DMS114 treated with DMSO at 0.1 percent for 48 hours (cell line): ENCODE results near the gene NCK1.
A peak's percentile ranks its signal among the peaks of the same experiment; 100 is the strongest.

Experiments
- DNase-seq: peaks from one replicate; lab custom pipeline; 2025; ENCODE audit not compliant: unreplicated experiment; lab: John Stamatoyannopoulos, UW

The NCK1 gene

DNA sequence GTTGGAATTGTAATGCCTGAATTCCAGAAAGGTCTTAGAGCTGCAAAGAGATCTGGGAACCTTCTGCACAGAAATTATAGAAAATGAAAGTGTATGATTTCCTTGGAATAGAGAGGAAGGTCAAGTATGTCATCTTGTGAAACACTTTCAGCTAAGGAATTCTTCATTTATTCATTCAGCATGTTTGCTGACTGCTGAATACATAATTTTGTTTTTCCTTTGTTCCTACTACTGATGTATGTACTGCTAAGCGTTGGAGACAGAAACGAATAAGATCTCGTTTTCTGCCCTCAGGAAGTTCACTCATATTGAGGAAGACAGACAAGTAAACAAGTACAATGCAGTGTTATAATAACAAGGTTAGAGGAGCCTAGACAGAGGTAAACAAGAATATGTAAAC, 81.4 kb downstream of the NCK1 start:
- no peak for DNase-seq

DNA sequence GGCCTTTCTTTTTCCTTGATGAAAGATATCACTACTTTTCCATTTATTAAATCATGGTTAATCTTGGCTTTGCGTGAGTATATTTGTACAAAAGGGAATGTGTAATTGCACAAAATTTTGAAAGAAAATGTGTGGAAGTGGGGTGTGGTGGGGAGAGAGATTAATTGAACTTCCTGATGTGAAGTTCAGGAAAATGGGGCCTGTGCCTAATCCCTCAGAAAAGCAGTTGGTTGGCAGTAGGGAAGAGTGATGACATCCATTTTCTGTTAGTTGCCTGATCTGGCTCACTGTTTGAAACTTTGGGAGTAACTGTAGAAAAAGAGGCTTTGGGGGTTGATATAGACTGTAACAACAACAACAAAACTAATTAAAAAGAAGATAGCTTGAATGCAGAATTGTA, 85.0 kb downstream of the NCK1 start:
- no peak for DNase-seq

DNA sequence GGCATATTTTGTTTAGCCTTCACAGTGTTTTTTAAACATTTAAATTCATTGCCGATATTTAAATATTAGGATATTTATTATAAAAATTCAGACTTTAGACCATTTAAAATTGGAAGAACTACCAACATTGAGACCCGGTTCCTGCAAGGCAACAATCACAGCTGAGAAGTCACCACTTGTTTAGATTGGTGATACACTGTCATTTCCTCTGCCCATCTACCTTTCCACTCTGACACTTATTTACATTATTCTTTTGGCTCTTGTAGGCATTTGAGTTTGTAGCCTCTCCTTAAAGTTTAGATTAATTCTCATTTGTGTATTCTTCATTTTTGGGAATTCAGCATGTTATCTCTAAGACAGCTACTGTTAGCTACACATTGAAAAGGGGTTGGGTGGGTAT, 85.5 kb downstream of the NCK1 start:
- DNase-seq, result no peak

DNA sequence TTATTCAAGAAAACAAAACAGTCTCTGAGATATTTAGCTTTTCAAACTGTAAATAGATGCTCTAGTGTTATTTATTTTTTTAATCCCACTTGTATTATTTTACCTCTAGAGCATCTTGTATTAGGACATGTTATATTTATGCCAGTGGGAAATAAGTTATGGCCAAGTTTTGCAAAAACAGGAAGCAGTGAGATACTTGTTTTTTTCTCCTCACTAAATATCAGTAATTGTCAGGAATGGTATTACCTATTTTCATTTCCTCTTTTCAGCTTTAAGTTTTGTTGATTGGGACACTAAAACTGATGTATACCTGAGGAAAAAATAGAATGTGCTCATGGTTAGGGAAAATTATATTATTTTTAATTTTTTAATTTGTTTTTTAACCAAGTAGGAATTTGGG, 87.1 kb downstream of the NCK1 start:
- no peak for DNase-seq

DNA sequence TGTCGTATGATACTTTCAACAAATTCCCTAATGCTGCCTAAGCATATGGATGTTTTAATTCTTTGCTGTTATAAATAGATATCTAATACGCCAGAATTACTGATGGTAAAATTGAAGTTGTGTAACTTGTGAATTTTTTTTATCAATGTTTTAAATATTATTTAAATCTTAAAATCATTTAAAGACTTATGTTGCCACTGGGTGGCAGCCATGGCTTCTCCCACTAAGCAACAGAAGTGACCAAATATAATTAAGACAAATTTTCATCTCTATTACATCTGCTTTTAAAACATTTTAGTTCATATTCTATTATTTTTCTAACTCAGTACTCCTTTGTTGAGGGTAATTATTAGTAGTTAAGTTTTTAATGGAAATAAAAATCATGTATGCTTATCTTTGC, 87.7 kb downstream of the NCK1 start:
- DNase-seq, result no peak

DNA sequence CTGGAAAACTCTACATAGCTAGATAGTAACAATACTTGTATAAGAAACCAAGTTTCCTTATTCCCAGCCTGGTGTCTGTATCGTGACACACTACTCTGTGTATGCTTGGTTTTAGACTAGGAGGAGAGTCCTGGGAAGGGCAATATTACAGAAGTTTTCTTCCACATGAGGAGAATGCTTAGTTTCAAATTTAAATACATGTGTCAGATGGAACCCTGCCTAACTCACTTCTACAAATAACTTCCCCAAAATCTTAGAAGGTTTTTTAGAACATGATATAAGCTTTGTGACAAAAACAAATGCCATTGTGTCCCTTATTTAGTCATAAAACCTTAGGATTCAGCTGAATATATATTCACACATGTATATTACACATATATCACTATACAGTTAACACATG, 88.6 kb downstream of the NCK1 start:
- DNase-seq, result no peak

DNA sequence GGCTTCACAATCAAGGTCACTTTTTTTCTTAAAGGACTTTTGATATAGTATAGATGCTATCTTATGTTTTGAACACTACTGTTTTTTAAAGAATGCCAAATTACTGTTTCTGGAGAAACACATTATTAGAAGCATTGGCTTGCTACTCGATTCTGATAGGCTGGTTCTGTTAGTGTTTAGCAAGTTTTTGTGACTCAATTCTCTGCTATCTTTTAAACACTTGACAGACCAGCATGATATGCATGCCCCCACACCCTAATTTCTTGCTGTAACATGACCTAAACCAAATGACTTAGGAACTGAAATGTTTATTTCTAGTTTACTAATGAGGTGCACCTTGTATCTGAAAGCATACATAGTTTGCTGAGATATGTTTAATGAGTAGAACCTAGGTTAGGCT, 90.3 kb downstream of the NCK1 start:
- no peak for DNase-seq

DNA sequence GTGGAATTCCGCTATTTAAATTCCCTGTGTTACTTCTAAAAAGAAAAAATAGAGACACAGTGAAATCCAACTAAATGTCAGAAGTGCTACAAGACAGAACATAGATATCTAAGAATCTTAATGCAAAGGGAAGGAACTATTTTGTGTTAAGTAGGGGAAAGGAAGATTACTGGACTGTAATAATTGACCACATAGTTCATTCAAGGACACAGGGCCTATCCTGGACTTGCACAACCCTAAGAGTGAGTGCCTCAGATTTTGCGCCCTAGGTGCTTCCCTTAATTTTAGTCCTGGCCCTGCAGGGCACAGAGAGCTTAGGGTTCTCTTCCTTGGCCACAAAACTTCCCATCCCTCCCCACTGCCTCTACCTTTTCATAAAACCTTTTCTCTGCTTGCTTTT, 92.2 kb downstream of the NCK1 start:
- no peak for DNase-seq

DNA sequence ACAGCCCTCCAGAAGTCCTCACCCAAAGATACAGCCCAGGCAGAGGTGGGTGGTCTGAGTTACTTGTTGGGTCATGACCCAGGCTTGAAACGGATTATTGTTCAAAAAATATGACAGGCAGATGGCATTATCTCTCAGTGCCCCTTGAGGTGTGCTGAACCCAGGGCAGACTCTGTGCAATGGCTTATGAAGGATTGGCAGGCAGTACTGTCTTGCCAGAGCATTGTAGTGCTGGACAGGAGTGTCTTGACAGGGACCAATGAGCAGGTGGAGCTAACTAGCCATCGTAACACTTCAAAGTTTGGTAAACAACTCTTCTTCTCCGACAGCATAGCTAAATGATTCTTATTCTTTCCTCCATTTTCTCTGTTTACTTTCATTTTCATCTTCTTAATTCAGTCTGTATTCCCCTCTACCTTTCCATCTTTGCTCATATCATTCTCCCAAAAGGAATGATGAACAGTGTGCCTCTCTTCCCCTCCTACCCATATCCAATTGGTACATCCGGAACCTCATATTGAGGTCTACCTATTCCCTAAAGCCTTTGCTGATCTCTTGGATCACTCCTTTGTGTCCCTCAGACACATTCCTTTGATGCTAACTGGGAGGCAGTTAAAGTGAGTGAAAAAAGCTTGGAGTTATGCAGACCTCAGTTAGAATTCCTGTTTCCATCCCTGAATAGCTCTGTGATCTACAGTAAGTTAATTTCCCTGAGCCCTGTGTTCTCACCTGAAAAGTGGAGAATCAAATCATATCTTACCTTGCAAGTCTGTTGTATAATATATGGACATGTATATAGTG, 93.2 kb downstream of the NCK1 start:
- no peak for DNase-seq

DNA sequence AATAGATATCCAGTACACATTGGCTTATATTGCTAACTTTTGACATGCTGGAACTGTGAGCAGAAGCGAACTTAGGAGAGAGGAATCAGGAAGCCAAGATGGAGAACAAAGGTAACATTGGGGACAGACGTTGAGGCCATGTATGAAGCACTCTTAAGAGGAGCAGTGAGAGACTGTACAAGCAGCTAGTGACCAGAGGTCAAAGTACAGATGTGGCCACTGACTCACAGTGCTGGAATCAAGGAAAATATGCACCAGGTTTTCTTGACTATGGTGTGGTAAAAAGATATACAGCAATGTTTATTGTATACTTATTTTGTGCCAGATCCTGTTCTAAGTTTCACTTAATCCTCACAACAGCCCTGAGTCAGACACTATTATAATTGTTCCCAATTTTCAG, 93.8 kb downstream of the NCK1 start:
- DNase-seq, result no peak

DNA sequence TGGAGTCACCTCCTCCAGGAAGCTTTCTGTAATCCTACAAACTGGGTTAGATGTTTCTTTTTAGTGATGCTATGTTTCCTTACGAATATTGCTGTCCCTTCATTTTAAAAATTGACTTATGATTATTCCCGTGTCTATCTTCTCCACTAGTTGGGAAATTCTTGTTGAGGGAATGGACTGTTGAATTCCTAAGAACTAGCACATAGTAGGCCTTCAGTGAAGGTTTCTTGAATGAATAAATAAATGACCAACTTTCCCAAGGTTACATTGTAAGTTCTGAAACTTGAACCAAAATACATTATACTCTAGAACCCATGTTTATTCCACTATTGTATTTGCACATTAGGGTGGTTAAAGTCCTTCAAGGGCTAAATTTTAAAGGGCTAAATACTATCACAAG, 95.0 kb downstream of the NCK1 start:
- no peak for DNase-seq

DNA sequence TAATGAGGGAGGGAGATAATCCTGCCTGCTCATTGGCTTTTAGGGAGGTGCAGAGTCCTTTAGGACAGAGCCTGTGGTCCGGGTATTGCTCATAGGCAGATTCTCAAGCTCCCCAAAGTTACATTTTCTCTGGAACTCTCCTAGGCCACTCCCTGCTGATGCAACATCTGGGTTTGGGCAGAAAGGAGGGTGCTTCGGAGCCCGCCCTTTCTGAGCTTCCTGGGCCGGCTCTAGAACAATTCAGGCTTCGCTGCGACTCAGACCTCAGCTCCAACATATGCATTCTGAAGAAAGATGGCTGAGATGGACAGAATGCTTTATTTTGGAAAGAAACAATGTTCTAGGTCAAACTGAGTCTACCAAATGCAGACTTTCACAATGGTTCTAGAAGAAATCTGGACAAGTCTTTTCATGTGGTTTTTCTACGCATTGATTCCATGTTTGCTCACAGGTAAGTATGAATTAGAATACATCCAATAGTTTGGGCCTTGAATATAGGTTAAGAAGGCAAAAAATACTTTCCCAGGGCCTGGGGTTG, 95.8 kb downstream of the NCK1 start, which contains the start of gene IL20RB:
IL20RB (plus strand) TSS at position 233 of the 538 bp plus-strand sequence; CDS start at position 364, 131 bp downstream.
- DNase-seq, result no peak

DNA sequence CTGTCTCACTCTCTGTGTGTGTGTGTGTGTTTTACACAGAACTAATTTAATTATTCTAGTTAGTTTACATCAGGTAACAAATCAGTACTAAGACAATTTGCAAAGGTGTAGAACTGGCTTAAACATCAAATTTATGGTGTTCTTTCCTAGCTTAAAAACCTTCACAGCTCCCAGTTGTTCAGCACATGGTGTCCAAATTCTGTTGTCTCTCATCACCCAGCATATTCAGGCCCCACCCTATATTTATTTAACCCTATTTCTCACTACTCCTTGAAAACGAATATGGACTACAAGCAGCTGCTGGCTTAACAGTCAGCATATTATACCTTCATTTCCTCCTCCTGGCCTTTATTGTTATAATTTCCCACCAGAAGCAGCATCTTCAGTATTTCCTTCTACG, 96.9 kb downstream of the NCK1 start:
- no peak for DNase-seq

DNA sequence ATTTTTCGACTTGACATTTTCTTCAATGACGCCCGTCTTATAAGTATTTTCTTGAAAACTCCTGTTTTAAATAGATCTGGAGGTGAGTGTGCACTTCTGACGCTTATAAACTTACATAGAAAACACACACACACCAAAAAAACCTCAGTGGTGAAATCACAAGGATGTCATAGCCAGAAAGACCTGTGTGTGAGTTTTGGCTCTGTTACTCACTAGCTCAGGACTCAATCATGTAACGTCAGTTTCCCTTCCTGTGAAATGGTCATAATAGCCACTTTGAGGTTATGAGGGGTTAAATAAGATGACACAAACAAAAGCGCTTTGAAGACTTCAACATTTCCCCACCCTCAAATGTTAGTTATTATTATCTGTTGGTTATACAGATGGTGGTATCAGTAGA, 97.6 kb downstream of the NCK1 start:
- no peak for DNase-seq

DNA sequence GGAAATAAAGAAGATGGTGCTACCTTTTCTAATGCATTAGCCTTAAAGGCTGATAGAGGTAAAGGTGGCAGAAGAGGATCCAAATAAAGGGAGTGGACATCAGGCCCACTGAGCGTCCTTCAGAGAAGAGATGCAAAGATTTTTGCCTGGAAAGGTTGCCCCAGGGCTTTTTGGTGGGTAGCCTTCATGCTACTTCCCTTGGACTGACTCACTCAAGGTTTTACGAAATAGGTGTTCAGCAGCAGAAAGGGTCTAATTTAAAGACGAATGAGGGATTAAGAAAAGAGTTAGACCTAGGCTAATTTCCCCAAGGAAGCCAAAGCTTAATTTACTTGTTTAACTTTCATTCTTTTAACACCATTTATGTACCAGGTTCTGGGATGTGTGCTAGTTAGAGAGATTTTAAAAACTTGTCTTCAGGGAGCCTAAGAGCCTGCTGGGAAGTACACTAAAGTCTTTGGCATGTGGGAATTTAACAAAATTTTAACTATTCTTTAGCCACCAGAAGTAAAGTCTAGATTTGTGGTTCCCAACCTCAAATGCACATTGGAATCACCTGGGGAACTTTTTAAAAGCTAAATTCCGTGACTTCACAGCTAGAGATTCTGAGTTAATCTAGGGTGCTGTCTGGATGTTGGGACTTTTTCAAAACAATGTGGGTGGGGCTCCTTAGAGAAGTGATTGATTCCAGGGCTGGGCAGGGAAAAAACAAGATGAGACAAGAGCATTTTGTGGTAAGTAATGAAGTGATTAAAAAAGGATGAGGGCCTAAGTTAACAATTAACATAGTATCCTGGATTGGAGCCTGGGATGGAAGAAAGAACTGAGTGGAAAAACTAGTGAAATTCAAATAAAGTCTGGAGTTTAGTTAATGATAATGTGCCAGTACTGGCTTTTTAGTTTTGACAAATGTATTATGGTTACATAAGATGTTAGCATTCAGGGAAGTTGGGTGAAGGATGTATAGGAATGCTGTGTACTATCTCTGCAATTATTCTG, 99.1 kb downstream of the NCK1 start:
- no peak for DNase-seq

DNA sequence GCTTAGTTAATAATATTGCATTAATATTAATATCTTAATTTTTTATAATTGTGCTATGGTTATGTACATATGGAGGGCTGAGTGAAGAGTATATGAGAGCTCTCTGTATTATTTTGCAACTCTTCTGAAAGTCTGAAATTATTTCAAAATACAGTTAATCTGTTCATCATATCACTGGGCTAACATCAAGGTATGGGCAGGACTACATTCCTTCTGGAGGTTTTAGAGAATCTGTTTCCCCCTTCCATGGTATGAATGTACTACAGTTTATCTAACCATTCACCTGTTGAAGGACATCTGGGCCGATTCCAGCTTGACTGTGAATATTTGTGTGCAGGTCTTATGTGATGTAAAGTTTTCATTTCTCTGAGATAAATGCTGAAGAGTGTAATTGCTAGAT, 100.9 kb downstream of the NCK1 start:
- no peak for DNase-seq

DNA sequence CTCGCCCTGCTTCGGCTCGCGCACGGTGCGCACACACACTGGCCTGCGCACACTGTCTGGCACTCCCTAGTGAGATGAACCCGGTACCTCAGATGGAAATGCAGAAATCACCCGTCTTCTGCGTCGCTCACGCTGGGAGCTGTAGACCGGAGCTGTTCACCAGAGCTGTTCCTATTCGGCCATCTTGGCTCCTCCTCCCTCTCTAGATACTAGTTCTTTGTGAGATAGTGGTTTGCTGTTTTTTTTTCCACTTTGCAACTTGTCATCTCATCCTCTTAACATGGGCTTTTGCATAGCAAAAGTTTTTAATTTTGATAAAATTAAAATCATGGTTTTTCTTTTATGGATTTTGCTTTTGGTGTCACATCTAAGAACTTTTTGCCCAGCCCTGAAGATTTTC, 107.5 kb downstream of the NCK1 start:
- DNase-seq, result peak; percentile 3

DNA sequence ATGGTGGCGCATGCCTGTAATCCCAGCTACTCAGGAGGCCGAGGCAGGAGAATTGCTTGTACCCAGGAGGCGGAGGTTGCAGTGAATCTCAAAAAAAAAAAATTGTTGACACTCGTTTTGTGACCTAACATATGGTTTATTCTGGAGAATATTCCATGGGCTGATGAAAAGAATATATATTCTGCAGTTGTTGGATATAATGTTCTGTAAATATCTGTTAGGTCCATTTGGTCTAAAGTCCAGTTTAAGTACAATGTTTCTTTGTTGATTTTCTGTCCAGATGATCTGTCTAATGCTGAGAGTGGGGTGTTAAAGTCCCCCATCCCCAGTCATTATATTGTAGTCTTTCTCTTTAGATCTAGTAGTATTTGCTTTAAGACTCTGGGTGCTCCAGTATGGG, 111.3 kb downstream of the NCK1 start:
- DNase-seq, result no peak

DNA sequence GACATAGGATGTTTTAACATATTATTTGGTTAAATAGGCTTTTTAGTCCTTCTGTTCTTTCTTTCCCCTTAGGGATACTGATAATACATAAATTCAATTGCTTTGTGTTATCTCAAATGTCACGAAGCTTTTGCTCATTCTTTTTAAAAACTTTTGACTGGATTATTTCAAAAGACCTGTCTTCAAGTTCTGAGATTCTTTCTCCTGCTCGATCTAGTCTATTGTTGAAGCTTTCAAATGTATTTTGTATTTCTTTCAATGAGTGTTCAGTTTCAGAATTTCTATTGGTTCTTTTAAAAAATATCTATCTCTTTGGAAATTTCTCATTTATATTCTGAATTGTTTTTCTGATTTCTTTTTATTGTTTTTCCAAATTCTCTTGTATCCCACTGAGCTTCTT, 112.7 kb downstream of the NCK1 start:
- no peak for DNase-seq

DNA sequence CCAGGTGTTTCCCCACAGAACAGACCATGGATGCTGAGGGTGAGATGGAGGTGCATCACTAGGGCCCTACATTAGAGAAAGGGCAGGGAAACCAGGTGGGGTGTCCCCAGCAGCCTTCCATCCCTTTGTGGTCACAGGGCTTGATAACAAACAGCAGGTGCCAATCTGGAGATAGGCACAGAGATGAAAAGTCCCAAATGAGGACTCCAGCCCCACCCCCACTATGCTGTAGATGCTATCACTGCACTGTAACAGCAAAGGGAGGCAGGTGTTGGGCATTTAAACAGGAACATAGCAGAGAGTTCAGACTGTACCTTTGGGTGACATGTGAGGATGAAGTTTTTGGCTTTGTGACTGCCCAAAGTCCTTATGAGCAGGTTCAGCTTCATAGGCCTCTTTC, 117.2 kb downstream of the NCK1 start:
- DNase-seq, result no peak

DNA sequence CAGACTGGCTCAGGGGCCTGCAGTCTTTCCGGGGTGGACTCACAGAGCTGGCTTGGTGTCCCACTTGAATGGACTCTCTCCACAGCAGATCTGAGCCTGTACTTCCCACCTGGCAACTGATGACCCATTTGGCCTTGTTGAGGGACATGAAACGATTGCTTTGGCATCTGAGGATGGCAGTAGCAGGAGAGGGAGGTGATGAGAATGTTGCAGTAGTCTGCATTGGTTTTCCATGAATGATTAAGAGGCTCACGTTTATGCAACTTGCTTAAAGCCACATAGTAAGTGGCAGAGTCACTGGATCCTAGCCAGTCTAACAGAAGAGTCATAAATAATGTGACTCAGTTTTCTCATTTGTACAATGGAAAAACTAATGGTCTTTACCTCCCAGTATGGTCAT, 117.7 kb downstream of the NCK1 start:
- no peak for DNase-seq

DNA sequence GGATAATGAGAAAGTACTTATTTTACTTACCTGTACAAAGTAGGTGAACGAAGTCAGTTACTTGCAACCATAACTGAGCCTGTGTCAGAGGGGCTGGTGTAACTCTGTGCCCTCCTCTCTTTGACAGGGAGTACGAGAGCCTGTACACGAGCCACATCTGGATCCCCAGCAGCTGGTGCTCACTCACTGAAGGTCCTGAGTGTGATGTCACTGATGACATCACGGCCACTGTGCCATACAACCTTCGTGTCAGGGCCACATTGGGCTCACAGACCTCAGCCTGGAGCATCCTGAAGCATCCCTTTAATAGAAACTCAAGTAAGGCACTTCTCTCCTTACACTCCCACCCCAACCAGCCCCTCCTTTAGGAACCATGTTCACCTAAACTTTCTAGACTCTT, 120.0 kb downstream of the NCK1 start:
- DNase-seq, result no peak
